IMR-90 (cell line): ENCODE data around the gene THADA.

Experiments used
- CTCF ChIP-seq: conservative IDR thresholded peaks from 2 replicates; pipeline ENCODE4 v1.5.1; 2012; ENCODE audit warnings: mild to moderate bottlenecking, low read depth, low read length, improper control_type of control experiment
- MAFK ChIP-seq: IDR thresholded peaks from 2 replicates; pipeline ENCODE4 v1.6.1; 2012; ENCODE audit warnings: low read depth, low read length, improper control_type of control experiment
- RCOR1 ChIP-seq: IDR thresholded peaks from 2 replicates; pipeline ENCODE4 v1.6.1; 2012; ENCODE audit warnings: mild to moderate bottlenecking, low read length, improper control_type of control experiment; ENCODE audit not compliant: insufficient replicate concordance

GRCh38 chr2:43475922-43476321 is 119.9 kb downstream of the THADA start:
- TF ChIP-seq CTCF: no peak
- no peak for TF ChIP-seq MAFK
- no peak for TF ChIP-seq RCOR1
